Keratinocyte (primary cell): ENCODE measurements around the gene AKAP10. TPM values are rescaled to one million over a fixed set of nuclear protein-coding genes. Genes with fewer than 3 reads are reported as not detected.
"Not testable (repeated sequence)": the region's sequence is repeated elsewhere in the genome, so short reads cannot be mapped to it uniquely, and the experiment has no call there.

Source experiments
- DNase-seq: peaks from one replicate; pipeline ENCODE4 v3.0.0-alpha.2; 2011; ENCODE audit warnings: low read depth, missing footprints, low spot score
- FAIRE-seq: peaks from 2 replicates; lab custom pipeline; 2011; peaks lifted over from hg19 to GRCh38; lab: Jason Lieb, UNC
- H2AFZ ChIP-seq: 2 replicates; pipeline ENCODE4 v1.6.0; 2012; ENCODE audit warnings: low read length, control low read depth, inconsistent platforms; ENCODE audit not compliant: control insufficient read depth
- H3K27ac ChIP-seq: 2 replicates; pipeline ENCODE4 v1.5.1; 2011; ENCODE audit warnings: low read length; ENCODE audit not compliant: control insufficient read depth, insufficient read depth
- H3K27me3 ChIP-seq: 3 replicates; pipeline ENCODE4 v1.6.0; 2011; ENCODE audit warnings: low read length; ENCODE audit not compliant: control insufficient read depth, insufficient read depth; ENCODE audit errors: extremely low read depth
- H3K36me3 ChIP-seq, 2 experiments: 2 replicates in 1 of 2; 3 replicates in 1 of 2; pipeline ENCODE4 v1.5.1; 2011; ENCODE audit warnings: low read length in 2 of 2, mild to moderate bottlenecking in 1 of 2; ENCODE audit not compliant: control insufficient read depth in 2 of 2, insufficient read depth in 2 of 2; ENCODE audit errors: extremely low read depth in 1 of 2
- H3K4me1 ChIP-seq: 3 replicates; pipeline ENCODE4 v1.5.1; 2011; ENCODE audit warnings: low read length; ENCODE audit not compliant: control insufficient read depth, insufficient read depth; ENCODE audit errors: extremely low read depth
- H3K4me2 ChIP-seq: 3 replicates; pipeline ENCODE4 v1.6.0; 2011; ENCODE audit warnings: low read depth, low read length; ENCODE audit not compliant: control insufficient read depth, insufficient read depth; ENCODE audit errors: extremely low read depth
- H3K4me3 ChIP-seq, 3 experiments: fragments of 200-600 bp in 1 of 3; sonication (generic) in 1 of 3; 2 replicates in 2 of 3; 3 replicates in 1 of 3; pipeline ENCODE4 v1.5.1; 2011 to 2016; ENCODE audit warnings: low read length in 3 of 3, mild to moderate bottlenecking in 3 of 3, control low read depth in 2 of 3, inconsistent platforms in 1 of 3, low read depth in 1 of 3, mixed read lengths in 1 of 3, mixed run types in 1 of 3, moderate library complexity in 1 of 3; ENCODE audit not compliant: control insufficient read depth in 2 of 3, insufficient read depth in 2 of 3; ENCODE audit errors: extremely low read depth in 1 of 3
- H3K79me2 ChIP-seq: 2 replicates; pipeline ENCODE4 v1.6.0; 2012; ENCODE audit warnings: low read length; ENCODE audit not compliant: control insufficient read depth, insufficient read depth
- H3K9ac ChIP-seq: 3 replicates; pipeline ENCODE4 v1.6.0; 2011; ENCODE audit warnings: low read length; ENCODE audit not compliant: control insufficient read depth, insufficient read depth; ENCODE audit errors: extremely low read depth
- H3K9me1 ChIP-seq: 3 replicates; pipeline ENCODE4 v1.6.0; 2011; ENCODE audit warnings: low read length; ENCODE audit not compliant: control insufficient read depth, insufficient read depth; ENCODE audit errors: extremely low read depth
- H3K9me3 ChIP-seq: 2 replicates; pipeline ENCODE4 v1.5.1; 2012; ENCODE audit warnings: low read depth, low read length; ENCODE audit not compliant: control insufficient read depth
- H4K20me1 ChIP-seq: 3 replicates; pipeline ENCODE4 v1.6.0; 2011; ENCODE audit warnings: low read length; ENCODE audit not compliant: control insufficient read depth, insufficient read depth; ENCODE audit errors: extremely low read depth
- EZH2 ChIP-seq: IDR thresholded peaks from one replicate; pipeline ENCODE4 v1.6.1; 2012; ENCODE audit warnings: inconsistent platforms, mild to moderate bottlenecking, low read length, moderate library complexity
- dilution Hi-C: fragments of 300-500 bp; cut with MboI; formaldehyde crosslinking; loops from one replicate; pipeline ENCODE4 v1.7.0; 2020; ENCODE audit warnings: low sequenced_read_pairs; ENCODE audit not compliant: extremely low pct_ligation_motif_present
- polyA plus RNA-seq, 5 experiments: library from polyadenylated mRNA; depleted of rRNA in 3 of 5; stranded (reverse) in 3 of 5; stranded (forward) in 1 of 5; unstranded in 1 of 5; fragments of >200 nt; gene quantifications; 1 replicate in 1 of 5; 2 replicates in 3 of 5; 3 replicates in 1 of 5; pipeline versions ENCODE4 v1.2.1 to v1.2.3, GENCODE V29; 2011 to 2012; ENCODE audit warnings: missing spikeins in 2 of 5, low read depth in 1 of 5, low replicate concordance in 1 of 5
- TF ChIP-seq, protein P1 (sequence below), 3 experiments: IDR thresholded peaks in 1 of 3; conservative IDR thresholded peaks in 1 of 3; optimal IDR thresholded peaks in 1 of 3; 2 replicates in 2 of 3; 3 replicates in 1 of 3; pipeline versions ENCODE3 to v1.5.1; 2011; ENCODE audit warnings: low read length in 3 of 3, mild to moderate bottlenecking in 3 of 3, moderate library complexity in 2 of 3, control low read depth in 1 of 3, inconsistent platforms in 1 of 3; ENCODE audit not compliant: insufficient read depth in 2 of 3; ENCODE audit errors: extremely low read depth in 1 of 3

AKAP10 gene
- polyA plus RNA-seq, 1 donor (not counting 4 experiments of a cell fraction or from before 2014, with no cell fraction given), result 30.8 TPM

DNA sequence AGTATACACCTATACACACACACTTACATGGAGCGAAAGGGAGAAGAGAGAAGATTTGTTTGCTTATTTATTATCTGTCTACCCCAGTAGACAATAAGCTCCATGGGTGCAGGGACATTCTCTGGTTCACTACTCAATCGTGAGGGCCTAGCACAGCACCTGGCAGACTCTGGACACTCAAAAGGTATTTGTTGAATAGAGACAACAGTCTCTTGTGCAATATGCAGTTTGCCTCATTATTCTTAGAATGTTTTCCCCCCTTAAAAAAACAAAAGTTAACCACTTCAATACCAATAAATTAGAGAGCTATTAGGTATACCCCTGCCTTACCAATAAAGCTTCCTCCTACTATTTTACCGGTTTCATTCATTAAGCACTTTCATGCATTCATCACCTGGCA, 2.0 kb downstream of the AKAP10 start:
- Histone ChIP-seq H3K9ac (no peak overlapping the region), H3K9me1 (no peaks in the 10 kb centered on the region), H3K9me3 (no peaks in the 10 kb centered on the region), H3K4me3 (no peak overlapping the region), H3K27ac (no peak overlapping the region), H3K4me2 (peak overlapping the region; percentile 25), H3K4me1 (peaks cover 8% of the 10 kb centered on the region), H3K36me3 (peaks cover 0 to 7% of the 10 kb centered on the region in 2 experiments), H3K79me2 (peaks cover 67% of the 10 kb centered on the region), H4K20me1 (no peaks in the 10 kb centered on the region), H3K27me3 (no peaks in the 10 kb centered on the region), H2AFZ (no peak overlapping the region)
- FAIRE-seq, result no peak
- no peak for DNase-seq
- dilution Hi-C loops, result no loop called here
- TF ChIP-seq, protein P1, sequence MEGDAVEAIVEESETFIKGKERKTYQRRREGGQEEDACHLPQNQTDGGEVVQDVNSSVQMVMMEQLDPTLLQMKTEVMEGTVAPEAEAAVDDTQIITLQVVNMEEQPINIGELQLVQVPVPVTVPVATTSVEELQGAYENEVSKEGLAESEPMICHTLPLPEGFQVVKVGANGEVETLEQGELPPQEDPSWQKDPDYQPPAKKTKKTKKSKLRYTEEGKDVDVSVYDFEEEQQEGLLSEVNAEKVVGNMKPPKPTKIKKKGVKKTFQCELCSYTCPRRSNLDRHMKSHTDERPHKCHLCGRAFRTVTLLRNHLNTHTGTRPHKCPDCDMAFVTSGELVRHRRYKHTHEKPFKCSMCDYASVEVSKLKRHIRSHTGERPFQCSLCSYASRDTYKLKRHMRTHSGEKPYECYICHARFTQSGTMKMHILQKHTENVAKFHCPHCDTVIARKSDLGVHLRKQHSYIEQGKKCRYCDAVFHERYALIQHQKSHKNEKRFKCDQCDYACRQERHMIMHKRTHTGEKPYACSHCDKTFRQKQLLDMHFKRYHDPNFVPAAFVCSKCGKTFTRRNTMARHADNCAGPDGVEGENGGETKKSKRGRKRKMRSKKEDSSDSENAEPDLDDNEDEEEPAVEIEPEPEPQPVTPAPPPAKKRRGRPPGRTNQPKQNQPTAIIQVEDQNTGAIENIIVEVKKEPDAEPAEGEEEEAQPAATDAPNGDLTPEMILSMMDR (optimal IDR thresholded peaks at IDR 0.05 in 1 of 3, IDR thresholded peaks at IDR 0.05 in 1 of 3, conservative IDR thresholded peaks at IDR 0.05 in 1 of 3; ENCODE audit: extremely low read depth in 1 of 3, insufficient read depth in 2 of 3, low read length in 3 of 3), result no peak
- no peak for TF ChIP-seq EZH2

DNA sequence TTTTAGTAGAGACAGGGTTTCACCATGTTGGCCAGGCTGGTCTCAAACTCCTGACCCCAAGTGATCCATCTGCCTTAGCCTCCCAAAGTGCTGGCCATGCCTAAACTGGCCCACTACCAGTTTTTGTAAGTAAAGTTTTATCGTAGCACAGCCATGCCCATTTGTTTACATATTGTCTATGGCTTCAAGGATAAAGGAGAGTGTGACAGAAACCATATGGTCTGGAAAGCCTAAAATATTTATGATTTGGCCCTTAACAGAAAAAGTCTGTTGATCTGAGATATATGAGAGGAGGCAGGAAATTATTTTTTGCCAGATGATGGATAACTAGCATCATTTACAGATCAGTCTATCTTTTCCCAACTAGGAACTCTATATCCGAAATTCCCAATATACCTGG, 4.5 kb downstream of the AKAP10 start:
- no peaks in the 10 kb centered on the region for H3K9me1 ChIP-seq
- dilution Hi-C loops, result no loop called here
- peaks cover 0 to 16% of the 10 kb centered on the region in 2 experiments for H3K36me3 ChIP-seq
- no peak overlapping the region for H3K9ac ChIP-seq
- peaks cover 83% of the 10 kb centered on the region for H3K79me2 ChIP-seq
- no peak overlapping the region for H2AFZ ChIP-seq
- H3K4me2 ChIP-seq, result no peak overlapping the region
- no peaks in the 10 kb centered on the region for H4K20me1 ChIP-seq
- peaks cover 5% of the 10 kb centered on the region for H3K4me1 ChIP-seq
- no peak for FAIRE-seq
- no peak overlapping the region for H3K27ac ChIP-seq
- H3K9me3 ChIP-seq, result no peaks in the 10 kb centered on the region
- H3K4me3 ChIP-seq, result no peak overlapping the region
- H3K27me3 ChIP-seq, result no peaks in the 10 kb centered on the region
- TF ChIP-seq EZH2, result no peak
- TF ChIP-seq, protein P1 (optimal IDR thresholded peaks at IDR 0.05 in 1 of 3, IDR thresholded peaks at IDR 0.05 in 1 of 3, conservative IDR thresholded peaks at IDR 0.05 in 1 of 3; ENCODE audit: extremely low read depth in 1 of 3, insufficient read depth in 2 of 3, low read length in 3 of 3), result no peak
- no peak for DNase-seq

GRCh38 chr17:19962954-19963353, 14.7 kb downstream of the AKAP10 start:
- H3K27ac ChIP-seq, H3K27me3 ChIP-seq, H3K4me1 ChIP-seq, H4K20me1 ChIP-seq, H3K4me3 ChIP-seq, H3K9me1 ChIP-seq, H3K9ac ChIP-seq, FAIRE-seq, DNase-seq, H3K4me2 ChIP-seq, dilution Hi-C loops, H3K9me3 ChIP-seq, H2AFZ ChIP-seq, H3K36me3 ChIP-seq: not testable (repeated sequence)
- peaks cover 23% of the 10 kb centered on the region for H3K79me2 ChIP-seq
